Thyroid gland (tissue), 4 donors: ENCODE measurements around the gene TSHR. TPM values are rescaled to one million over a fixed set of nuclear protein-coding genes. Genes with fewer than 3 reads are reported as not detected.

Experiments
- DNase-seq, 2 donors: peaks; one replicate each; pipeline ENCODE4 v3.0.0-alpha.2; 2019
- H3K27ac ChIP-seq, 3 donors: fragments of 200-600 bp; sonication (generic); 1 replicate in 2 of 3; 2 replicates in 1 of 3; pipeline ENCODE4 v1.5.1; 2016 to 2019; ENCODE audit warnings: mild to moderate bottlenecking in 1 of 3, moderate library complexity in 1 of 3
- H3K27me3 ChIP-seq: fragments of 200-600 bp; sonication (generic); one replicate; pipeline ENCODE4 v1.5.1; 2019
- H3K36me3 ChIP-seq, 2 donors: fragments of 200-600 bp; sonication (generic); one replicate each; pipeline ENCODE4 v1.5.1; 2016 to 2019
- H3K4me1 ChIP-seq, 2 donors: fragments of 200-600 bp; sonication (generic); one replicate each; pipeline ENCODE4 v1.5.1; 2017 to 2019
- H3K4me3 ChIP-seq, 3 donors: fragments of 200-600 bp; sonication (generic); replicated peaks in 1 of 3; 1 replicate in 2 of 3; 2 replicates in 1 of 3; pipeline ENCODE4 v1.5.1; 2016; ENCODE audit warnings: mild to moderate bottlenecking in 1 of 3
- H3K9me3 ChIP-seq: fragments of 200-600 bp; sonication (generic); one replicate; pipeline ENCODE4 v1.5.1; 2017
- CTCF ChIP-seq, 6 experiments: fragments of 200-600 bp in 3 of 6; fragments of 450-650 bp in 3 of 6; sonication (generic) in 3 of 6; IDR thresholded peaks; one replicate each; pipeline ENCODE4 v1.5.1; 2016 to 2019; ENCODE audit warnings: antibody characterized with exemption in 6 of 6, mild to moderate bottlenecking in 2 of 6, inconsistent platforms in 1 of 6, moderate library complexity in 1 of 6
- POLR2A ChIP-seq, 2 donors: fragments of 450-650 bp; IDR thresholded peaks; one replicate each; pipeline ENCODE4 v1.6.1; 2017; ENCODE audit warnings: antibody characterized with exemption in 2 of 2, mild to moderate bottlenecking in 2 of 2, moderate library complexity in 1 of 2
- WGBS, 2 donors: methylation state at CpG; one replicate each; pipeline ENCODE4 v1.1.5; 2017; 5-methylcytosine and 5-hydroxymethylcytosine counted together
- intact Hi-C: fragments of 100-400 bp; cut with DNase I; formaldehyde crosslinking; loops from one replicate; pipeline ENCODE4 v1.15.1; 2023
- total RNA-seq, 4 donors: library from RNA; depleted of rRNA; stranded (reverse); fragments of >200 nt; gene quantifications; one replicate each; pipeline ENCODE4 v1.2.3, GENCODE V29; 2016

Gene TSHR
- total RNA-seq, 4 donors from 2014 or later, result 551 to 711 (median 608) TPM

GRCh38 chr14:80973931-80974641 lies 18.7 kb downstream of the TSHR start:
- Histone ChIP-seq H3K27ac (peak overlapping the region; percentile 80 to 94 (median 92)), H3K4me3 (no peak overlapping the region), H3K4me1 (peaks cover 51 to 67% of the 10 kb centered on the region in 2 donors), H3K27me3 (no peaks in the 10 kb centered on the region), H3K9me3 (no peaks in the 10 kb centered on the region), H3K36me3 (no peaks in the 10 kb centered on the region)
- intact Hi-C loops, result no loop called here
- TF ChIP-seq CTCF (IDR thresholded peaks at IDR 0.05), result no peak
- TF ChIP-seq POLR2A (IDR thresholded peaks at IDR 0.05), result peak in 1 of 2 donors; percentile 24
- 35 to 42% methylated on average over 5 of the region's 5 CpGs for WGBS, 2 donors
- DNase-seq, result peak in 1 of 2 donors; percentile 23

- Histone ChIP-seq H3K27me3 (no peaks in the 10 kb centered on the region), H3K9me3 (no peaks in the 10 kb centered on the region), H3K27ac (peak overlapping the region; percentile 56 to 94 (median 83)), H3K4me1 (peaks cover 54 to 71% of the 10 kb centered on the region in 2 donors), H3K4me3 (no peak overlapping the region), H3K36me3 (no peaks in the 10 kb centered on the region)
- no peak for DNase-seq
- intact Hi-C loops, result no loop called here
- TF ChIP-seq CTCF (IDR thresholded peaks at IDR 0.05) (no peak), POLR2A (IDR thresholded peaks at IDR 0.05) (no peak)
- 30 to 37% methylated on average over 2 of the region's 2 CpGs for WGBS, 2 donors
These were observed 19.3 kb downstream of the TSHR start for GRCh38 chr14:80974679-80975078.

GRCh38 chr14:80977221-80977620 lies 21.8 kb downstream of the TSHR start:
- no peaks in the 10 kb centered on the region for H3K36me3 ChIP-seq
- peak overlapping the region; percentile 50 to 94 (median 83) for H3K27ac ChIP-seq
- intact Hi-C loops, result no loop called here
- DNase-seq, result no peak
- H3K27me3 ChIP-seq, result no peaks in the 10 kb centered on the region
- H3K9me3 ChIP-seq, result no peaks in the 10 kb centered on the region
- H3K4me3 ChIP-seq, result no peak overlapping the region
- peak in 1 of 6 experiments; percentile 9 for TF ChIP-seq CTCF (IDR thresholded peaks at IDR 0.05)
- no peak for TF ChIP-seq POLR2A (IDR thresholded peaks at IDR 0.05)
- peaks cover 78 to 85% of the 10 kb centered on the region in 2 donors for H3K4me1 ChIP-seq

- H3K9me3 ChIP-seq, result no peaks in the 10 kb centered on the region
- no peak overlapping the region for H3K4me3 ChIP-seq
- DNase-seq, result no peak
- TF ChIP-seq POLR2A (IDR thresholded peaks at IDR 0.05), result no peak
- no peak for TF ChIP-seq CTCF (IDR thresholded peaks at IDR 0.05)
- peaks cover 83 to 88% of the 10 kb centered on the region in 2 donors for H3K4me1 ChIP-seq
- 71 to 90% methylated on average over 2 of the region's 2 CpGs for WGBS, 2 donors
- intact Hi-C loops, result no loop called here
- H3K36me3 ChIP-seq, result no peaks in the 10 kb centered on the region
- H3K27me3 ChIP-seq, result no peaks in the 10 kb centered on the region
- peak overlapping the region; percentile 73 to 94 (median 83) for H3K27ac ChIP-seq
These were observed 23.0 kb downstream of the TSHR start for GRCh38 chr14:80978403-80978802.

- no peak for DNase-seq
These were observed 24.5 kb downstream of the TSHR start for GRCh38 chr14:80979951-80980350.

More at GRCh38 chr14:80979951-80980350, 24.5 kb downstream of the TSHR start:
- no peaks in the 10 kb centered on the region for H3K27me3 ChIP-seq
- peaks cover 78 to 90% of the 10 kb centered on the region in 2 donors for H3K4me1 ChIP-seq
- 52 to 59% methylated on average over 2 of the region's 2 CpGs for WGBS, 2 donors
- intact Hi-C loops, result no loop called here
- H3K9me3 ChIP-seq, result no peaks in the 10 kb centered on the region
- TF ChIP-seq POLR2A (IDR thresholded peaks at IDR 0.05), result peak in 1 of 2 donors; percentile 39
- TF ChIP-seq CTCF (IDR thresholded peaks at IDR 0.05), result no peak
- no peak overlapping the region for H3K4me3 ChIP-seq
- peak overlapping the region; percentile 73 to 94 (median 83) for H3K27ac ChIP-seq
- no peaks in the 10 kb centered on the region for H3K36me3 ChIP-seq
